Measurements from ENCODE around the gene PSD2. TPM values are rescaled to one million over a fixed set of nuclear protein-coding genes. Genes with fewer than 3 reads are reported as not detected.

The PSD2 gene
- total and polyA plus RNA-seq, 4 donors: 0.05 TPM; not detected in 3

GRCh38 chr5:139763280-139763929 is 32.2 kb upstream of the PSD2 start:
- H3K4me3 ChIP-seq (ENCODE audit: low read depth in 1 of 3, low read length in 3 of 3): no peak overlapping the region
- H3K4me1 ChIP-seq (ENCODE audit: control insufficient read depth in 4 of 4, insufficient read depth in 4 of 4, low read length in 3 of 4): peaks cover 3 to 13% (median 8%) of the 10 kb centered on the region in 4 donors
- no peaks in the 10 kb centered on the region for H3K9me3 ChIP-seq (ENCODE audit: control insufficient read depth in 4 of 4, low read length in 3 of 4)
- DNase-seq (ENCODE audit: low spot score): no peak
- WGBS: 86% methylated on average over 12 of the region's 12 CpGs
- no peaks in the 10 kb centered on the region for H3K36me3 ChIP-seq (ENCODE audit: control insufficient read depth in 4 of 4, insufficient read depth in 3 of 4, low read depth in 1 of 4, low read length in 3 of 4)
- H3K27me3 ChIP-seq (ENCODE audit: control insufficient read depth in 4 of 4, insufficient read depth in 4 of 4, low read length in 3 of 4): peaks cover 0 to 4% (median 0%) of the 10 kb centered on the region in 4 donors
- TF ChIP-seq RAD21 (IDR thresholded peaks at IDR 0.05) (no peak), HNF4G (IDR thresholded peaks at IDR 0.05) (no peak), REST (IDR thresholded peaks at IDR 0.05) (no peak), YY1 (IDR thresholded peaks at IDR 0.05) (no peak), HNF4A (conservative IDR thresholded peaks at IDR 0.05) (no peak), NR2F2 (IDR thresholded peaks at IDR 0.05) (no peak), JUND (IDR thresholded peaks at IDR 0.05) (no peak), FOXA2 (IDR thresholded peaks at IDR 0.05) (no peak), MAX (IDR thresholded peaks at IDR 0.05) (no peak), TAF1 (conservative IDR thresholded peaks at IDR 0.05) (no peak), CTCF (IDR thresholded peaks at IDR 0.05; ENCODE audit: low read depth, low read length, missing input control) (no peak), SP1 (IDR thresholded peaks at IDR 0.05) (no peak)
- TF ChIP-seq, protein P1, sequence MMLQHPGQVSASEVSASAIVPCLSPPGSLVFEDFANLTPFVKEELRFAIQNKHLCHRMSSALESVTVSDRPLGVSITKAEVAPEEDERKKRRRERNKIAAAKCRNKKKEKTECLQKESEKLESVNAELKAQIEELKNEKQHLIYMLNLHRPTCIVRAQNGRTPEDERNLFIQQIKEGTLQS (IDR thresholded peaks at IDR 0.05): no peak
- no peak overlapping the region for H3K27ac ChIP-seq (ENCODE audit: low read depth in 1 of 2, low read length in 2 of 2)
- H3K9ac ChIP-seq (ENCODE audit: low read depth in 1 of 2, low read length in 2 of 2): no peak overlapping the region

DNA sequence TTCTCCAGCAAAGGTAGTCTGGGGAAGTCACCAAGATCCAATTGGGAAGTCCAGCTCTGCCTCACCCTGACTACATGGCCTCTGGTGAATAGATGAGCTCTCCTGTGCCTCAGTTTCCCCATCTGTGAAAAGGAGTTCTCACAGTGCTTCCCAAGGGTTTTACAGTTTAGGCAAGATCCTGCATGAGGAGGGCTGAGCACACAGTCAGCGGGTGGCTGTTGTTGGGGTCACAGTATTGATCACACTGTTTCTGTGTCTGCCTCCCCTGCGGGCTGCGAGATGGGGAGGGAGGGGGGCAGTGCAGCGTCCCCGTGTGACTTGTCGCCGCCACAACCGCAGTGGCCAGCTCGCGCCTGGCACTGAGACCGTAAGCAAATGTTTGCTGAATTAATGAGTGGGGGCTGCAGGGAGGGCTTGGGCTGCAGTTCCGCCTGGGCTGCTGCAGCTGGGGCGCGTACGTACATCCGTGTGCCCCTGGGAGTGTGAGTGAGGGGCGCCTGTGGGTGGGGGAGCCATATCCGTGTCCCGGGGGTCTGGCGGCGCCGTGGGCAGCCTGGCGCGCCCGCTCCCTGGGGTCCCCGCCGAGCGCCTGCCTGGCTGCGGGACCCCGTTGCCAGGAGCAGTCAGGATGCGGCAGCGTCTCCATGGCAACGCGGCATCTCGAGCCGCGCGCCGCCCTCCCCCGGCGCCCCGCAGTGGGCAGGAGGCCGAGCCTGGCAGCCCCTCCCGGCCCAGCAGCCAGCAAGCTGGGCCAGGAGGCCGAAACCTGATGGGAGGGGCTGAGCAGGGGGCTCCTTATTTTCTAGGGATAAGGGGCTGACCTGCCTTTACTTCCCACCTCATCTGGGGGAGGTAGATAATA is 31.4 kb upstream of the PSD2 start:
- no peak overlapping the region for H3K9ac ChIP-seq (ENCODE audit: low read depth in 1 of 2, low read length in 2 of 2)
- H3K9me3 ChIP-seq (ENCODE audit: control insufficient read depth in 4 of 4, low read length in 3 of 4): no peaks in the 10 kb centered on the region
- no peak overlapping the region for H3K4me3 ChIP-seq (ENCODE audit: low read depth in 1 of 3, low read length in 3 of 3)
- DNase-seq (ENCODE audit: low spot score): no peak
- H3K27me3 ChIP-seq (ENCODE audit: control insufficient read depth in 4 of 4, insufficient read depth in 4 of 4, low read length in 3 of 4): peaks cover 0 to 4% (median 0%) of the 10 kb centered on the region in 4 donors
- 19% methylated on average over 45 of the region's 45 CpGs for WGBS
- no peaks in the 10 kb centered on the region for H3K36me3 ChIP-seq (ENCODE audit: control insufficient read depth in 4 of 4, insufficient read depth in 3 of 4, low read depth in 1 of 4, low read length in 3 of 4)
- no peak overlapping the region for H3K27ac ChIP-seq (ENCODE audit: low read depth in 1 of 2, low read length in 2 of 2)
- H3K4me1 ChIP-seq (ENCODE audit: control insufficient read depth in 4 of 4, insufficient read depth in 4 of 4, low read length in 3 of 4): peaks cover 3 to 13% (median 8%) of the 10 kb centered on the region in 4 donors
- no peak for TF ChIP-seq JUND (IDR thresholded peaks at IDR 0.05)
- no peak for TF ChIP-seq FOXA1 (IDR thresholded peaks at IDR 0.05)
- TF ChIP-seq RAD21 (IDR thresholded peaks at IDR 0.05): no peak
- TF ChIP-seq HNF4G (IDR thresholded peaks at IDR 0.05): no peak
- no peak for TF ChIP-seq MAX (IDR thresholded peaks at IDR 0.05)
- no peak for TF ChIP-seq YY1 (IDR thresholded peaks at IDR 0.05)
- no peak for TF ChIP-seq CTCF (IDR thresholded peaks at IDR 0.05; ENCODE audit: low read depth, low read length, missing input control)
- no peak for TF ChIP-seq EGR1 (IDR thresholded peaks at IDR 0.05; ENCODE audit: low read depth in 2 of 2)
- TF ChIP-seq FOXA2 (IDR thresholded peaks at IDR 0.05): no peak
- no peak for TF ChIP-seq ZBTB33 (IDR thresholded peaks at IDR 0.05)
- TF ChIP-seq, protein P1 (IDR thresholded peaks at IDR 0.05): no peak
- TF ChIP-seq NR2F2 (IDR thresholded peaks at IDR 0.05): no peak
- TF ChIP-seq GABPA (IDR thresholded peaks at IDR 0.05 in 1 of 2, conservative IDR thresholded peaks at IDR 0.05 in 1 of 2): no peak
- TF ChIP-seq RXRA (IDR thresholded peaks at IDR 0.05): no peak
- no peak for TF ChIP-seq SP1 (IDR thresholded peaks at IDR 0.05)
- TF ChIP-seq HNF4A (conservative IDR thresholded peaks at IDR 0.05): no peak
- TF ChIP-seq TAF1 (conservative IDR thresholded peaks at IDR 0.05): no peak
